Measurements from ENCODE around the gene SEC14L1.
"Not testable (repeated sequence)": the region's sequence is repeated elsewhere in the genome, so short reads cannot be mapped to it uniquely, and the experiment has no call there.

Gene SEC14L1

DNA sequence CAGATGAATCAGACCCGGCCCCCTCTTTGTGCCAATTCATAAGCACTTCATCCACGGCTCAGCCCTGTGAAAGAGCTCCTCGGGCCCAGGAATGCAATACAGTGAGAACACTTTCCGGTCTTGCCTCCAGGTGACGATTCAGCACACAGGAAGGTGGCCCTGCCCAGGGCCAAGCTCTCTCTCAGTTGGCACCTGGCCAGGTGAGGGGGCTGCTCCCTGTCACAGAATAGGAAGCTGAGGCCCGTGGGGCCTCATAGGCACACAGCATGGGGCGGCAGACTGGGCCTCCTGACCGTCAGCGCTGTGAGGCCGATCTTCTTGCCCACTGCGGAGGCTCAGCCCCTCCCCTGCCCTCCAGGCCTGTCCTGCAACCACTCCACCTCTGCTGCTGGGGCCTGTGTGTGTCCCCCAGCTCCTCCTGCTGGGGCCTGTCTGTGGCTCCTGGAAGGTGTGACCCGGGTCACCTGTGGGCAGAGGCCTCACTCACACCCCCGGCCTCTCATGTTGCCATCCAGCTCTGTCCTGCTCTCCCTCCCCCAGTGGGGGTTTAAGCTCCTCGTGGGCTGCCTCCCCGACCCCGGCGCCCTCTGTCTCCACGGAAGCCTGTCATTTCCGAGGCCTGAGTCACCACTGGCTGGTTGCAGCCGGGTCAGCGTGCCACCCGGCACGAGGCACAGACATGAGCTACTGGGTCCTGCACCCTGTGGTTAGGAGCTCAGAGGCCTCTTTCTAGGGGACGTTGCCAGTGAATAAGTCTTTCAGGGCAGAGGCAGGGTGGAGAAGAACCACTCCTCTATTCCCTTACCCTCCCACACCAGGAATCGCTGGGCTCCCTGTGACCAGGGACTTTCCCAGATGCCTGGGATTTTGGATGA lies 114.4 kb downstream of the SEC14L1 start:
- no peak for DNase-seq (ENCODE audit: extremely low read depth in 1 of 2, low read depth in 1 of 2)

DNA sequence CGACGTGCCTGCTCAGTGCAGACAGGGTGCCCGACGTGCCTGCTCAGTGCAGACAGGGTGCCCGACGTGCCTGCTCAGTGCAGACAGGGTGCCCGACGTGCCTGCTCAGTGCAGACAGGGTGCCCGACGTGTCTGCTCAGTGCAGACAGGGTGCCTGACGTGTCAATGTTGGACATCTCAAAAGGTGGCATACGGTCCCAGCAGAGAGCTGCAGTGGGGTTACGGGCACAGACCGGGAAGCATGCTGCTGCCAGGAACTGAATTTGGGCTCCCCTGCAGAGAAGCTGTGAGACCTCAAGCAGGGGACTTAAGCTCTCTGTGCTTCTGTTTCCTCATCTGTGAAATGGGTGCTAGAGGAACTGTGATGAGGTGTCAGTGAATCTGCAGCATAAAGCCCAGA lies 115.2 kb downstream of the SEC14L1 start:
- not testable (repeated sequence) for DNase-seq (ENCODE audit: extremely low read depth in 1 of 2, low read depth in 1 of 2)

DNA sequence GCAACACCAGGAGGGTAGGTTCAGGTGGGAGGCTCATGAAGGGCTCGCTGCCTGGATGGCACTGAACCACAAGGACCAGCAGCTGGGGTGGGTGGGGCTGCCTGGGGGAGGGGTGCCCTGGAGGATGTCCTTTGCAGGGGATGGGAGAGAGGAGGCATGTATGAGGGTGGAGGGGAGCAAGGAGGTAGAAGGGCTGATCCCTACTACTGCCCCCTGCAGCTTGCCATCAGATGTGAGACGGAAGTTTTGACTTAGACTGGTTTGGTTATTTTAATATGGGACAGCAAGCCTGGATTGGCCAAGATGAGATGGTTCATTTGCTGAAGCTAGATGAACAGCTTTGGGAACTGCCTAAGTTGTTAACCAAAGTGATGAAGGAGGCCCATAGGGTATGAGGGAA lies 115.9 kb downstream of the SEC14L1 start:
- DNase-seq (ENCODE audit: extremely low read depth in 1 of 2, low read depth in 1 of 2), result no peak

DNA sequence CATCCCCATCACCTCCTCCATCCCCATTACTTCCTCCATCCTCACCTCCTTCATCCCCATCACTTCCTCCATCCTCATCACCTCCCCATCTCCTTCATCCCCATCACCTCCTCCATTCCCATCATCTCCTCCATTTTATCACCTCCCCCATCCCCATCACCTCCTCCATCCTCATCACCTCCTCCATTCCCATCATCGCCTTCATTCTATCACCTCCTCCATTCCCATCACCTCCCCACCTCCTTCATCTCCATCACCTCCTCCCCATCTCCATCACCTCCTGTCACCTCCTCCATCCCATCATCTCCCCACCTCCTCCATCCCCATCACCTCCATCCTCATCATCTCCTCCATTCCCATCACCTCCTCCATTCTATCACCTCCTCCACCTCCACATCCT lies 116.4 kb downstream of the SEC14L1 start:
- DNase-seq (ENCODE audit: extremely low read depth in 1 of 2, low read depth in 1 of 2), result no peak

DNA sequence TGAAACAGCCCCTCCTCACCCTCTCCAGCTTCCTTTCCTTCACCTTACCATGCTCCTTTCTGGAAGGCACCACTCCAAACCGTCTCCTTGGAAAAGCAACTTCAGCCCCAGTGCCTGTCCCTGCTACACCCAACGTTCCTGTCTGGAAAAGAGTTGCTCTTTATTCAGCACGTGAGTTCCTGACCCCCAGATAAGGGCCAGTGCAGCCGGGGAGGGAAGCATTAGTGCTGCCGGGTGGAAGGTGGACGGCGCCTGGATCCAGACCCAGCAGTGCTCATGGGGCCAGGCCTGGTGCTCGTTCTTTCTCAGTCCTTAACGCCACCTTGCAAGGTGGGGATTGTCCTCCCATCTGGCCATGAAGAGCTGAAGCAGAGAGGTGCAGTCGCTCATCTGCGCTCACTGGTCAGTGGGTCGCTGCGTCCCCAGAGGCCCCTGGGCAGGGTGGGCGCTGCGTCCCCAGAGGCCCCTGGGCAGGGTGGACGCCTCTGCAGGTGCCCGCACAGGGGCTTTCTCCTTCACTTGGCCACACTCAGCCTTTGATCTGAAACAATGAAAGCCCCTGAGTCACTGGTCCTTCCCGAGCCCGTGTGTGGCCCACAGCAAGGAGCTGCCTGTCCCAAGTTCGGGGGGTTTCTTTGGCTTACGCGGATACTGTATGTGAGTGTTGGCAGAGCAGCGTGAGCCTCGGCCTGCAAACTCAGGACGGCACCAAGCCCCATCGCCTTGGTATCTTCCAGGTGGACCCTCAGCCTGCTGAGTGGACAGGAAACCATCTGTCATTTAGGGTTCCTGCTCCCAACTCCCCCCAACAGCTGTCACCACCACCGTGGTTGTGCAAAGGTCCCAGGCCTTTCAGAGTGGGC lies 117.1 kb downstream of the SEC14L1 start:
- no peak for DNase-seq (ENCODE audit: extremely low read depth in 1 of 2, low read depth in 1 of 2)

DNA sequence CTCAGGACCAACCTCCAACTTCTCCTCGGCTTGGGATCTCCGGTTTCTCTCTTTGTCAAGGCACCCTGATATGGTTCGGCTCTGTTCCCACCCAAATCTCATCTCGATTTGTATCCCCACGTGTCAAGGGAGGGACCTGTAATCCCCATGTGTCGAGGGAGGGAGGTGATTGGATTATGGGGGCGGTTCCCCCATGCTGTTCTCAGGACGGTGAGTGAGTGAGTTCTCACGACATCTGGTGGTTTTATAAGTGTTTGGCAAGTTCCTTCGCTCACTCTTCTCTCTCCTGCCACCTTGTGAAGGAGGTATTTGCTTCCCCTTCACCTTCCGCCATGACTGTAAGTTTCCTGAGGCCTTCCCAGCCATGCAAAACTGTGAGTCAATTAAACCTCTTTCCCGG lies 117.9 kb downstream of the SEC14L1 start:
- no peak for DNase-seq (ENCODE audit: extremely low read depth in 1 of 2, low read depth in 1 of 2)

DNA sequence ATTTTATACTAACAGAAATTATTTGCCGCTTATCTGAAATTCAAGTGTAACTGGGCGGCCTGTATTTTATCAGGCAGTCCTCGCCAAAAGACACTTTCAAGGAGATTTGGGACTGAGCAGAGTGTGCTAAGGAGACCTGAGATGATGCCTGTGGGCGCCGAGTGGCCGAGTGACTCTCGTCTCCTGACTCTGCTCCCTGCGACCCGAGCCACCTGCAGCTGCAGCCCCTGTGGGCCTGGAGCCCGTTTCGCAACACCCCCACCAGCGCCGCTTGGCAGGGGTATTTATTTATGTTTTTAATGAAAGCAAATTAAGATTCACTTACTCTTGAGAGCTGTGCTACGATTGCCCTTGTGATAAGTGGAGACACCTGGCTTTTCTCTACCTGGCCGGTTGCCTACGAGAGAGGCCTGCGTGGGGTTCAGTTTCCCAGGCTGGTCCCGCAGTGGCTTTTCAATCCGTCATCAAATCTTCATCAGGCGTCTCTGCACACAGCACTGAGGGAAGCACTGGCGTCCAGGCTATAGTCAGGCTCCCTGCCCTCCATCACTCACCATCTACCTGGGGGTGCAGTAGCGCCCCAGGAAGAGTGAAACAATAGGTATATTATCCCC lies 124.0 kb downstream of the SEC14L1 start:
- DNase-seq (ENCODE audit: extremely low read depth in 1 of 2, low read depth in 1 of 2), result no peak

DNA sequence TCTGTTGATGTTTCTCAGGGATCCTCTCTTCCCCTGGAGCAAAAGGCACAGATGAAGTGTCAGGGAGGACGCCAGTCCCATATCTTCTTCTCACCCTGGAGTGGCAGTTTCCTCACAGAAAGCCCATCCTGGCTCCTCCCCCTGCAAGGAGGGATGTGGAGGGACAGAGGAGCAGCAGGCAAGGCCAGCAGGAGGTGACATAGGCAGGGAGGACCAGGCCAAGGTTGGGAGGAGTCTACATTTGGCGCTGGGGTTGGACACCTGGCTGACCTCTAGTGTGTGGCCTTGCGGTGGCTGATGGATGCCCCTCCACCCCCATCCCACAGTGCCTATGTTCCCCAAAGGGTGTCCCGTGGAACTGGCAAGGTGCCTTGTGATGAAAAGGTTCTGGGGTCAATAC lies 125.4 kb downstream of the SEC14L1 start:
- DNase-seq (ENCODE audit: extremely low read depth in 1 of 2, low read depth in 1 of 2), result no peak

All from activated CD8-positive, alpha-beta memory T cell treated with anti-CD3 and anti-CD28 coated beads for 1 hour (primary cell).